ENCODE data around the gene RAI1.

The RAI1 gene

DNA sequence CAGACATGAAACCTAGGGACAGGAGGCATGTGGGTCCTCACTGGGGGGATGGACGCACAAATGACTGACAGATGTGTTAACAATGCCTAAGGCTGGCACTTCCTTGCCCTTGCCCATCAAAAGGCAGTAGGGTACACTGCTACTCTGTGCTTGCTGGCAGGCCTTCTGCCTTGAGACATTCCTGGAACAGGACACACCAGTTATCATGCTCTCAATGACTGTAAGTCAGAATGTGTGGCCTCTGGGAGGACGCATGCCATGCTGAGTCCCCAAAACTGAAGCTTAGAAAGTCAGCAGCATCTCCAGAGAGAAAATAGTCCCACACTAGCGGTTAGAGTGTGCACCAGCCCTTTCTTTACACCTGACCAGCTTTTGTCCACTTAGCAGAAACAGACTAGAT lies 171.7 kb downstream of the RAI1 start:
- FAIRE-seq, result no peak

DNA sequence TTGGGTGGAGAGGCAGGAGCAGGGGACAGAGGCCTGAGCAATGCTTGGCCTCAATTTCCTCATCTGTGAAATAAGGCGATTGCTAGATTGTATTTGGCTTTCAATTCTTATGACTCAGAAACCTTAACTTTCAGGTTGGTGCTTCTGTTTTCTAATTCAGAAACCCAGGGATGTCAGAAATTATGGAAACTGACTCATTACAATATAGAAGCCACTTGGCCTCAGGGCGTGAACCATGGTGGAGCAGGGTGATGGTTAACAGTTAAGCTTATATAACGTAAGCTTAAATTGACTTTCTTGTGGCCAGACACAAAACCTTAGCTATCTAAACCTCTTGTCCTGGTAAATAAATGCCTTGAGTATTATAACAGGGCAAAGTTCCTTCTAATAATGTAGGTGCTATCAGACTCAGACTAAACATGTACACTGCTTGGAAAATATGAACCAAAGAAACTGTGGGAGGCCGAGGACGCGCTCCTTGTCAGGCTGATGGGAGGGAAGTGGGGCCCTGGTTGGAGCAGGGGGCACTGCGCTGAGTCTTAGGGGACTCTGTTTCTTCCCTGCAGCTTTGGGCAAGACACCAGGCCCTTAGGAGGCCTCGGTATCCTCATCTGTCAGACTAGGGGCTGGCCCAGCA lies 172.7 kb downstream of the RAI1 start:
- no peak for FAIRE-seq

DNA sequence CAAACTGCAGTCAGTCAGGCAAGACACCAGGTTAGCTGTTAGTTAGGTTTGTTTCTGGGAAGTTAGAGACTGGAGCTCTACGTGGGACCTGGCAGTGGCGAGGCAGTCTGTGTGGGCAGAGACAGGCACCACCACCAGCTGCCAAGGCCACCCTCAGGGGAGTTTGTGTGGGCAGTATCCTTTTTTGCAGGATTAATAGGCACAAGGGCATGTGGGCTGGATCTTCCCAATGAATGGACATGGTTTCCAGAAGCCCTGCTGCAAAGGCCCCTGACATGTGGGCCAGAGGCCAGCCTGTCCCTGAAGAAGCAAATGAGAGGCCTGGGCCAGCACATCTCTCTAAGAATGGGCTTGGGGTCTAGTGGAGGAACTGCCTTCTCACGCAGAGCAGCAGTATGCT lies 174.7 kb downstream of the RAI1 start:
- FAIRE-seq, result no peak

DNA sequence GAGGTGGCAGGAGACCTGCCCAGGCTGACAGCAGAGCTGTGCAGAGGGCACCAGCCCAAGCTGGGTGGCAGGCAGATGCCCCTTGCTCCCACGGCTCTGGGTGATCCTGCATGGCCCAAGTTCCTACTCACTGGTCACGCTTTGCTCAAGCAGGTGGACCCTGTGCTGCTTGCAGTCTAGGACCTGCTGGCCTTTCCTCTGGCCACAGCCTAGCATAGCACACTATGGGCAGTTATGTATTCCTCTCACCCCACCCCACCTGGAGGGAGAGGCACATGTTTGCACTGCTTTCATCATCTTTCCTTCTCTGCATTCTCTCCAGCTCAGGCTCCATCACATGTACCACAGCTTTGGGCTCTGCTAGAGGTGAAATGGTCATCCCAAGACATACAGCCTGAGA lies 175.1 kb downstream of the RAI1 start:
- FAIRE-seq, result no peak

DNA sequence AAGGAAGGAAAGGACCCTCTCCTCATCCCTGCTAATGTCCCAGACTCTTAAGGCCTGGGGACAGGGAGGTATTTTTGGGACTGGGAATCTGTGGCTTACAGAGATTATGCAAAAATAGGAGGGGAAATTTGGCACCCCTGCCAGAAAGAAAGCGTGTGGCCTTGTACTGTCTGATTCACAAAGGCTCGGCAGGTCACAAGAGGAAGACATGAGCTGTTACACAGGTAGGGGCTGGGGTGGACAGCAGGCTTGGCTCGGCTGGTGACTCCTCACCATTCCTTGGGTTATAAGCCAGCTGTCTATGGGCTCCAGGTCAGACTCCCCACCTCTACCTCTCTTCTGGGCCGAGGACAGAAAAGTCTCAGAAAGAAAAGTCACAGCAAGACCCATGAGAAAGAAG lies 176.2 kb downstream of the RAI1 start:
- FAIRE-seq, result no peak

DNA sequence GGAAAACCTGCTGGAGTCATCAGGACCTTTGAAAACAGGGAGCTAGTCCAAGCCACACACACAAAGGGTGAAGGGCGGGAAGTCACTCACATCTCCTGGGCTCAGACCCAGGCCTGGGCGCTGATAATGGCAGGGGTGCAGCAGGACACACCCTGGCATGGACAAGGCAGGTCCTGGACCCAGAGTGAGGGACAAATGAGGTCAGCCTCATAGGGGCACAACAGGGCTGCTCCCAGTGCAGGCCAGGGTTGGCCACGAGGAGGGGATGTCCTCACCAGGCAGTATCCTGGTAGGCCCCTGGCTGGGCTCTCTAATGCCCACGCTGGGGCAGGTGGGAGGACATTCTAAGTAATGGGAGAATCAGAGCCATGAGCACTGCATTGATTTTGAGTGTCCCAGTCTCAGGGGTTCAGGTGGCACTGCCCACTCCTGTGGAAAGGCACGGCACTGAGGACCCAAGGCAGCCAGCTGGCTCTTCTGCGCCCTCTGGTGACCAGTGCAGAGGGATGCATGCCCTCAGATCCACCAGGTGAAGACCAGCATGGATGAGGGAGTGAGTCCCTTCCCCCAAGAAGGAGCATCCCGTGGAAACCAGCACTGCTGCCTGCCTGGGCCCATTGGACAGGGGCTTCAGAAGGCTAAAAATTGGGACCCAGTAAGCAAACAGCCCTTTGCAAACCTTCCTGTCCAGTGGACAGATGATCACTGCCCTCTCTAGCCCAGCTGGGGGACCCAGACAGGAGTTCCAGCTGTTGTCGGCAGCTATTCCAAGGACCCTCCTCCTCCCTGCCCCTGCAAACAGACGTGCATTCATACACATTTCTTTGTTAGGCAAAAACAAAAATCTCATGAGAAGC lies 178.9 kb downstream of the RAI1 start:
- no peak for FAIRE-seq

DNA sequence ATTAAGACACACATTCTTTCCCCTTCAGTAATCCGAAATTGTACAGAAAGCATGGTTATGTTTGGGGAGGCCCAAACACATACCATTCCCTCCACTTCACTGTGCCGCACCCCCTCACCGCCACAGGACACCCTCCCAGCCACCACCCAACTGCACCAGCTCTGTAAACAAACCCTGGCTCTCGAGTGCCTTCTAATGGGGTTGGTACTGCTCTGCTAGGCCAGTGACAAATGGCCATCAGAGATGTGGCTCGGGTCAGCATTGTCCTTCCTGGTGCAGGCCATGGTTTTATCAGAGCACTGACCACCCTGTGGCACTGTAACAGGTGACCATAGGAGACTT lies 179.5 kb downstream of the RAI1 start:
- FAIRE-seq, result no peak
